IPS DF 4.7 (cell line): ENCODE results near the gene TF.

Experiments used
- DNase-seq: peaks from one replicate; pipeline ENCODE4 v3.0.0-alpha.2; 2013; ENCODE audit warnings: low spot score; ENCODE audit errors: extremely low read depth

TF gene

GRCh38 chr3:133747373-133747772 is 1.2 kb downstream of the TF start:
- DNase-seq: no peak

DNA sequence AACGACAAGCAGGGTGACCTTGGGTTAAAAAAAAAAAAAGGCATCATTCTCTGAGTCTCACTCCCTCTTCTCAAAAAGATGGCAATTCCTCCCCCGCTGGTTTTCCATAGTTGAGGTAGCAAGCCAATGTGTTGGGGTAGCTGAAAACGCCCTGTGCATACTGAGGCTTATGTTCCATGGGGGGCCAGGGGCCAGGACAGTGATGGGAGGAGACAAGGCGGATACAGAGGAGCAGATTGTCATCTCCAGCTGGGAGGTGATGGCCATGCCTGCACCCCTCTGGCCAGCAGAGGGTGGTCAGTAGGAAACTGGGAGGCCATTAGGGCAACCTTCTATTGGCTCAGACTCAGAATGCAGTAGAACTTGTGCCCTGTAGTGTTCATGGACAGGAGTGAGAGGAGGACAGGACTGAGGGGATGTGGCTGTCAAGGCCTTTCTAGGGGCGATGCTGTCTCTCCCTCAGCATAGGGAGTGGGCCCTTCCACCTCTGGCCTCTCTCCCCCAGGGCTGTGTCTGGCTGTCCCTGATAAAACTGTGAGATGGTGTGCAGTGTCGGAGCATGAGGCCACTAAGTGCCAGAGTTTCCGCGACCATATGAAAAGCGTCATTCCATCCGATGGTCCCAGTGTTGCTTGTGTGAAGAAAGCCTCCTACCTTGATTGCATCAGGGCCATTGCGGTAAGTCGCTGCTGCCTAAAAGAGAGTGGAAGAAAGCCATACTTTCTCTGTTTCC is 1.9 kb downstream of the TF start:
- no peak for DNase-seq

DNA sequence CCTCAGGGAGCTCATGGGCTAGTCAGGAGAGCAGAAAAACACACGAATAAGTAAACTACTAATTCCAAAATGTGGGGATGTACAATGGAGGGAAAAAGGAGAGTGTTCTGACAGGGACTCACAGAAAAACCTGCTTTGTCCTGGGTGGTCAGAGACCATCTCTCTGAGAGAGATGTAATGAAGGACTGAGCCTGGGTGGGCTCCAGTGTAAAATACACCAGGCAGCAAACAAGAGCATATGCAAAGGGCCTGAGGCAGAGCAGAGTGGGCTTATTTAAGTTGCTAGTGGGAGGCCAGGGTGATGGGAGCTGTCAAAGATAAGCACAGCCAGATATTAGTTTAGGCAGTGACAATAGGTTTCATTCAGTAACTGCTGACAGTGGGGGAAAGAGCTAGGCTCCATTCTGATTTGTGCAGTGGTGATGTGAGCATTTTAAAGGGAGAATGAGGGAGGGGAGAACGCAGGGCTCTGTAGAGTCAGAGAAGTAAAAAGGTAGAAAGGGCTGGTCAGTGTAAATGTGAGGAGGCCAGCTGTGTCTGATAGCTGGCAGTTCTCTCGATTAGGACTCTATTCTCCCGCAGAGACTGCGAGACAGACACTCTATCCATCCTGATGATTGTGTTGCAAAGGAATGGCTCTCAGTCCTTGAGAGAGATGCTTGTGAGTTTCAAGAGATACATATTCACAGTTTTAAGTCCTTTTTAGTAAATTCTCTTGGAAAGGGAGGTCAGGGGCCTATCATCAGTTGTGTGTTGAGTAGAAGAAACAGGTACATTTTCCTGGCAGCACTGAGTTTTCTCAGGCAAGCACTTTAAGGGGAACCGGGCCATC is 3.5 kb downstream of the TF start:
- DNase-seq: no peak

DNA sequence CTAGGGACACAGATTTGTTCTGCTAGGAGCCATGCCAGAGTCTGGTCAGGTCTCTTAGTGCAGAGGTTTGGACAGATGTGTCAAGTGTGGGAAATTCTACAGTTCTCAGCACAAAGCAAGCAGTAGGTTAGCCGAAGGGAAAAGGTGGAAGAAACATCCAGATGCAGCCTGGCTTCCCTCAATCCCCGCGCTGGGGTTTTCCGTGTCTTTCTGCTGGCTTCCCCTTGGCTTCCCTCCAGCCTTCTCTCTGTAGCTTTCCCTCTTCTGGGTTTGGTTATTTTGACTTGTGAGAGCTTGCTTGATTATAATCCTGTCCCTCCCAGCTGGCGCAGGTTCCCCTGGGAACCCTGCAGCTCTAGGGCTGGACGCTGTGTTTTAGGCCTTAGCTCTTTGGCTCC is 4.1 kb downstream of the TF start:
- DNase-seq: no peak

DNA sequence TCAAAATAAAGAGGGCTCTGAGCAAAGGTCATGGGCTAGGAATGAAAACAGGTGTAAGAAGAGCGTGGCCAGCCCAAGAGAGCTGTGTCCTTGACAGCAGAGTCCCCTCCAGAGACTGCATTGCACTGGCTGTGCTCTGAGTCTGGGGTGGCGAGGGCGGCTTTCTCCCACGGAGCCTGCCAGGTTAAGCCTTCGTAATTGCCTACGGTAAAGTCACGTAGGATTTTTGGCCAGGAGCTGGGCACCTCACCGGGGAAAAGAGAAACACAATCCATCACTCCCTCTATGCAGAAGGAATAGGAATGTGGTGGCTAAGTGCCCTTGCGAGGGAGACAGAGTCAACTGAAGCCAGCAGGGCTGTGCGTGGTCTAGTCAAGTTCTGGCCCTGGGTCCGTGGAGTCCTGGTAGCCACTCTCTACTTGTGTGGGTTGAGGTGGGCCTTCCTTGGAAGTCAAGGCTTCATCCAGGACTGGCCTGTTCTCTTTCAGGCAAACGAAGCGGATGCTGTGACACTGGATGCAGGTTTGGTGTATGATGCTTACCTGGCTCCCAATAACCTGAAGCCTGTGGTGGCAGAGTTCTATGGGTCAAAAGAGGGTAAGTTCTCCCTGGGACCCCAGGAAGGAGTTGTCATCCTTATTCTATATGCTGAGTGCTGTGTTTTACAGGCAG is 7.0 kb downstream of the TF start:
- no peak for DNase-seq

GRCh38 chr3:133753779-133754164 is 7.6 kb downstream of the TF start:
- DNase-seq: no peak

GRCh38 chr3:133754455-133754854 is 8.3 kb downstream of the TF start:
- no peak for DNase-seq

GRCh38 chr3:133754973-133755828 is 9.0 kb downstream of the TF start:
- DNase-seq: no peak

DNA sequence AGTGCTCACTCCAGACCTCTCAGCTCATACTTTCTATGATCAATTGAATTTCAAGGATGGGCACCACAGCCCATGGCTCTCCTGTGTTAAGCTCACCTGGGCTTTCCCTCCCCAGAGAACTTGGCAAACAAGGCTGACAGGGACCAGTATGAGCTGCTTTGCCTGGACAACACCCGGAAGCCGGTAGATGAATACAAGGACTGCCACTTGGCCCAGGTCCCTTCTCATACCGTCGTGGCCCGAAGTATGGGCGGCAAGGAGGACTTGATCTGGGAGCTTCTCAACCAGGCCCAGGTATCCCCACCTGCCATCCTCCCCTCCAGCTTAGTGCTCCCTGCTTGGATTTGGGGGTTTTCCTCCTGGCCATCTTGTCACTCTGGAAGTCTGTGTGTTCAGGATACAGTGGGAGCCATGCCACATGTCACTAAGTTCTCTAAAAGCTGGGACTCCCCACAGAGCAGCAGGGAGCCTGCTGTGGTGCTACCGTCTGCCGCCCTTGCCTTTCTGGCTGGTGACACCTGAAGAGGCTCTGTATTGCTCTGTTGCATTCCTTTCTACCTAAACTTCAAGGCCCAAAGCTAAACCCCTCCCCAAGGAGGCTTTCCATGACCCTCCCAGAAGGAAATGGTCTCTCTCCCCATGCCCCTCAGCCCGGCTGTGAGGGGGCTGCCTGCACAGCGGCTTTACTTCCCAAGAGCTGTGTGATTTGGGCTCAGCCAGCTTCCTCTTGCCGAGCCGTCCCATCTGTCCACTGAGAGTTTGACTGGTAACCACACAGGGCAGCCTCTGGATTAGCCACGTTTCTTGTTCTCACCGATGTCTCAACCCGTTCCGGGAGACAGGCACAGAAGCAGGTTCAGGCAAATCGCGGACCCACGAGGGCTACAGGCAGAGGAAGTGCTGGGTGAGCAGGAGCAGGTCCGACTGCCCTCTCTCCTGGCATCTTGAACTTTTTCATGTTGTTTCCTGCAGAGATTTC is 10.8 kb downstream of the TF start:
- DNase-seq: no peak

- DNase-seq: no peak
Observed at GRCh38 chr3:133757701-133758567, 11.7 kb downstream of the TF start.

- DNase-seq: no peak
Observed at GRCh38 chr3:133758568-133758928, 12.4 kb downstream of the TF start.

DNA sequence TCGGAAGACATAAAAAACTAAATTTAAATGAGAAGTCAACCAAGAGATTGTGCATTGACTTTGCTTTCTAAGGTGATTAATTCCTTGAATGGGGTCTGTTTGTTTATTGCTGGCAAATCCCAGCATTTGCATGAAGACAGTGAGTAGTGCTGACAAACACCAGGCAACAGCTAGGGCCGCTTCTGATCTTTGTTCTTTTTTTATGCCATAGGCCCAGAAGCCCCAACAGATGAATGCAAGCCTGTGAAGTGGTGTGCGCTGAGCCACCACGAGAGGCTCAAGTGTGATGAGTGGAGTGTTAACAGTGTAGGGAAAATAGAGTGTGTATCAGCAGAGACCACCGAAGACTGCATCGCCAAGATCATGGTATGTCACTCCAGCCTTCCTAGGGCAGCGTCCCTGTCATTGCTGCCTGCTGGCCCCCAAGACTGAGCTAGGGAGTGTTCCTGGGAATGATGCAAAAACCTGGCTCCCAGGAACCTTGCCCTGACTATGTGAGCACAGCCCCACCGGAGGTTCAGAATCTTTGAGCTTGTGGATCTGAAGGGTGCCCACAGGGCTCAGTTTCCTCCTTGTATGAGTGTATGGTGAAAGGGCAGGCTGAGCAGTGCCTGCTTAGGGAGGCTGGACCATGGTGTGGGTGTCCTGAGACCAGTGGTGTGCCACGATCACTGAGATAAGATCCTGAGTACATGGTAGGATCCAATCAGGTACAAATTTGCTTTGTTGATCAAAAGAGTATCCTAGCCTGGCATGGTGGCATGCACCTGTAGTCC is 13.0 kb downstream of the TF start:
- no peak for DNase-seq

- no peak for DNase-seq
Observed at GRCh38 chr3:133759740-133760305, 13.6 kb downstream of the TF start.

DNA sequence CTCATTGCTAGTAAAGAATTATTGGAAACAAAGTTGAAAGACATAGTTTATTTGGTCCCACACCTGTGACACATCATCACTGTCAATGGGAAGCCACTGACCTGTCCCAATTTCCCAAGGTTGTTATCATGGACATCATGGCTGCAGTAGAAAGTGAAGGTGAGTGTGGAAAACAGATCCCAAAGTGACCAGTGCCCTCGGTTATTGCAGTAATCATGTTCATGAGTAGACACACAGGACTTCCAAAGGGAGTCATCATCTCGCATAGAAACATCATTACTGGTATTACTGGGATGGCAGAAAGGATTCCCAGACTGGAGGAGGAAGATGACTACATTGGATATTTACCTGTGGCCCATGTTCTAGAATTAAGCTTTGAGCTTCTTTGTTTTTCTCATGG is 14.7 kb downstream of the TF start:
- no peak for DNase-seq

DNA sequence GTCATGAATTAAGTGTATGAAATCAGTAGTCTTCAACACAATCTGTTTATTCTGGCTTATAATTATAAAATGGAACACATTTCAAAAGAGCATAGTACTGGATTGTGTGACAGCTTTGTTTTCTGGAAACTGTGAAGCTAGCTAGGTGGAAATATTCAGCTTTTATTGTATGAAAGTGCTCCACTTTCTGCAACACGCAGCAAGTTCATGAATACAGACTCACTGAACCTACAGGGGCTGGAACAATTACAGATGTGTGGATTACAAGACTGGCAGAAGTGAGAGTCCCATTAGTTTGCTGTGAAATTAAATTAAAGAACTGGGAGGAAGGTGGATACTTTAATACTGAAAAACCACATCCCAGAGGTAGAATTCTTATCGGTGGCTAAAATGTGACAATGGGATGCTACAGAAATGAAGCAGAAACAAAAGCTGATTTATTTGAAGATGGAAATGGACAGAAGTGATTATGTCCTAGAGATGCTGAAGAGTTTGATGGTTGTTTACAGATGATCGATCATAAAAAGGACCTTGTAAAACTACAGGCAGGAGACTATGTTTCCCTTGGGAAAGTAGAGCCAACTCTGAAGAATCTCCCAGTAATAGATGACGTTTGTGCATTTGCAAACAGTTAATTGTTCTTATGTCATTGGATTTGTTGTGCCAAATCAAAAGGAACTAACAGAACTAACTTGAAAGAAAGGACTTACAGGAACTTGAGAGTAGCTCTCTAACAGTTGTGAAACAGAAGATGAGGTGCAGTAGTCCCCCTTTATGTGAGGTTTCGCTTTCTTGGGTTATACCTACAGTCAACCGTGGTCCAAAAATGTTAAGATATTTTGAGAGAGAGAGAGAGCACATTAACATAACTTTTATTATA is 15.7 kb downstream of the TF start:
- DNase-seq: no peak

GRCh38 chr3:133762539-133762938 is 16.3 kb downstream of the TF start:
- no peak for DNase-seq
